Measurements from ENCODE around the gene KISS1R. TPM values are rescaled to one million over a fixed set of nuclear protein-coding genes. Genes with fewer than 3 reads are reported as not detected.
A peak's percentile ranks its signal among the peaks of the same experiment; 100 is the strongest.

Gene KISS1R
- total and polyA plus RNA-seq, 4 donors = not detected

GRCh38 chr19:944171-944567 lies 27.0 kb downstream of the KISS1R start:
- H3K9me3 ChIP-seq (ENCODE audit: control insufficient read depth, low read length) = no peaks in the 10 kb centered on the region
- no peak overlapping the region for H3K27ac ChIP-seq (ENCODE audit: low read depth in 1 of 2, low read length in 2 of 2)
- no peaks in the 10 kb centered on the region for H3K36me3 ChIP-seq (ENCODE audit: control insufficient read depth in 1 of 2, insufficient read depth in 2 of 2, low read length in 1 of 2)
- 71 to 77% methylated on average over 26 to 27 of the region's 27 CpGs for WGBS, 2 donors
- no peak for DNase-seq
- intact Hi-C loops (cut with DNase I) = no loop called here
- ATAC-seq (ENCODE audit: low FRiP score) = no peak
- H3K27me3 ChIP-seq (ENCODE audit: control insufficient read depth in 1 of 2, insufficient read depth in 2 of 2, low read length in 1 of 2) = no peaks in the 10 kb centered on the region
- H3K4me1 ChIP-seq (ENCODE audit: control insufficient read depth in 1 of 2, insufficient read depth in 2 of 2, low read length in 2 of 2) = no peaks in the 10 kb centered on the region
- H3K4me3 ChIP-seq (ENCODE audit: low read length in 2 of 2) = no peak overlapping the region

DNA sequence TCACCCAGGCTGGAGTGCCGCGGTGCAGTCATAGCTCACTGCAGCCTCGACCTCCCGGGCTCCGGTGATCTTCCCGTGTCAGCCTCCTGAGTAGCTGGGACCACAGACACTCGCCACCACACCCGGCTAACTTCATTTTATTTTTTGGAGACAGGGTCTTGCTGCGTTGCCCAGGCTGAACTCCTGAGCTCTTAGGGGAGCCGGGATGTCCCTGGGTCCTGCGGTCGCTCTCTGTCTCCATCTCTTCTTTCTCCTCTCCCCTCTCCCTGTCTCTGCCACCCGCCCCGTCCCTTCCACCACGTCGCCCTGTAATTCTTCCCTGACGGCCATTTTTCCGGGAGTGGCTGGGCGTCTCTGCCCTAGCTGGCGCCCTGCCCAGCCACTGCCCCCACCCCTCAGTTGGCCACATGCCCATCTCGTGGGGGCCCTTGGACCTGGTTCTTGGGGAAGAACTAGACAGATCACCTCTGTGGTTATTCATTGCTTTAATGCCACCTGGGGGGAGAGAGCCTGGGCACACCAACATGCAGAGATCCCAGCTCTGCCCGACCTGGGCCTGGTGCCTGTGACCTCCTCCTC lies 27.6 kb downstream of the KISS1R start:
- H3K27me3 ChIP-seq (ENCODE audit: control insufficient read depth in 1 of 2, insufficient read depth in 2 of 2, low read length in 1 of 2) = no peaks in the 10 kb centered on the region
- H3K27ac ChIP-seq (ENCODE audit: low read depth in 1 of 2, low read length in 2 of 2) = no peak overlapping the region
- no peak for DNase-seq
- 78 to 79% methylated on average over 22 of the region's 22 CpGs for WGBS, 2 donors
- no peak overlapping the region for H3K4me3 ChIP-seq (ENCODE audit: low read length in 2 of 2)
- ATAC-seq (ENCODE audit: low FRiP score) = no peak
- intact Hi-C loops (cut with DNase I) = no loop called here
- no peaks in the 10 kb centered on the region for H3K4me1 ChIP-seq (ENCODE audit: control insufficient read depth in 1 of 2, insufficient read depth in 2 of 2, low read length in 2 of 2)
- no peaks in the 10 kb centered on the region for H3K9me3 ChIP-seq (ENCODE audit: control insufficient read depth, low read length)
- H3K36me3 ChIP-seq (ENCODE audit: control insufficient read depth in 1 of 2, insufficient read depth in 2 of 2, low read length in 1 of 2) = no peaks in the 10 kb centered on the region

- Histone ChIP-seq H3K9me3 (ENCODE audit: control insufficient read depth, low read length) (no peaks in the 10 kb centered on the region), H3K4me3 (ENCODE audit: low read length in 2 of 2) (no peak overlapping the region), H3K27me3 (ENCODE audit: control insufficient read depth in 1 of 2, insufficient read depth in 2 of 2, low read length in 1 of 2) (no peaks in the 10 kb centered on the region), H3K27ac (ENCODE audit: low read depth in 1 of 2, low read length in 2 of 2) (no peak overlapping the region), H3K36me3 (ENCODE audit: control insufficient read depth in 1 of 2, insufficient read depth in 2 of 2, low read length in 1 of 2) (no peaks in the 10 kb centered on the region), H3K4me1 (ENCODE audit: control insufficient read depth in 1 of 2, insufficient read depth in 2 of 2, low read length in 2 of 2) (no peaks in the 10 kb centered on the region)
- WGBS, 2 donors = 93 to 95% methylated on average over 37 of the region's 37 CpGs
- no peak for DNase-seq
- no peak for ATAC-seq (ENCODE audit: low FRiP score)
- intact Hi-C loops (cut with DNase I) = no loop called here
These were observed 28.5 kb downstream of the KISS1R start for GRCh38 chr19:945401-946252.

DNA sequence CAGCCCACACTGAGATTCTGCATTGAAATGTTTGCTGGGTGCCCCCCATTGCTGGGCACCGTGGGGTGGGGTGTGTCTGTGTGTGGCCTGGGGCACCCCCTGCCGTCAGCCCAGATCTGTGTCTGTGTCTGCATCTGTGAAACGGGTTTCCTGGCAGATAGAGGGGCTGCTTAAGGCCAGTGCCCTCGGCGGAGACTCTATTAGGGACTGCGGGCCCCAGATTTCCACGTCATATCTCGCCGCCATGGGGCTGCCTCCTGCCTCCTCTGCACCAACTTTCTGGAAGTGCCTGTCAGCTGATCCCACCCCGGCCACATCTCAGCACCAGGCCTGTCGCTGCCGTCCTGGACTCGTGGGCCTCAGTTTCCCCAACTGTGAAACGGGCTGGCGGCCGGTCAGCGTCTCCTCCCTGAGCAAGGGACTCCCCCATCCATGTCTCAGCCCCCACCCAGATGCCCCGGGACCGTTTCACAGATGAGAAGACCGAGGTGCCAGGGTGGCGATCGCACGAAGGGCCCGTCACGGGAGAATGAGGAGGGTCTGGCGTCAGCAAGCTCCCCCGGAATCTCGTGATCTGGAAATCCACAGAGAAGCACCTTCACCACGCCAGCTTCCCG lies 30.1 kb downstream of the KISS1R start:
- no peaks in the 10 kb centered on the region for H3K9me3 ChIP-seq (ENCODE audit: control insufficient read depth, low read length)
- ATAC-seq (ENCODE audit: low FRiP score) (no peak), DNase-seq (peak in 1 of 2 donors; percentile 52)
- WGBS, 2 donors = 94% methylated on average over 30 of the region's 30 CpGs
- intact Hi-C loops (cut with DNase I) = no loop called here
- no peak overlapping the region for H3K27ac ChIP-seq (ENCODE audit: low read depth in 1 of 2, low read length in 2 of 2)
- no peaks in the 10 kb centered on the region for H3K27me3 ChIP-seq (ENCODE audit: control insufficient read depth in 1 of 2, insufficient read depth in 2 of 2, low read length in 1 of 2)
- H3K4me3 ChIP-seq (ENCODE audit: low read length in 2 of 2) = no peak overlapping the region
- H3K36me3 ChIP-seq (ENCODE audit: control insufficient read depth in 1 of 2, insufficient read depth in 2 of 2, low read length in 1 of 2) = no peaks in the 10 kb centered on the region
- H3K4me1 ChIP-seq (ENCODE audit: control insufficient read depth in 1 of 2, insufficient read depth in 2 of 2, low read length in 2 of 2) = no peaks in the 10 kb centered on the region

DNA sequence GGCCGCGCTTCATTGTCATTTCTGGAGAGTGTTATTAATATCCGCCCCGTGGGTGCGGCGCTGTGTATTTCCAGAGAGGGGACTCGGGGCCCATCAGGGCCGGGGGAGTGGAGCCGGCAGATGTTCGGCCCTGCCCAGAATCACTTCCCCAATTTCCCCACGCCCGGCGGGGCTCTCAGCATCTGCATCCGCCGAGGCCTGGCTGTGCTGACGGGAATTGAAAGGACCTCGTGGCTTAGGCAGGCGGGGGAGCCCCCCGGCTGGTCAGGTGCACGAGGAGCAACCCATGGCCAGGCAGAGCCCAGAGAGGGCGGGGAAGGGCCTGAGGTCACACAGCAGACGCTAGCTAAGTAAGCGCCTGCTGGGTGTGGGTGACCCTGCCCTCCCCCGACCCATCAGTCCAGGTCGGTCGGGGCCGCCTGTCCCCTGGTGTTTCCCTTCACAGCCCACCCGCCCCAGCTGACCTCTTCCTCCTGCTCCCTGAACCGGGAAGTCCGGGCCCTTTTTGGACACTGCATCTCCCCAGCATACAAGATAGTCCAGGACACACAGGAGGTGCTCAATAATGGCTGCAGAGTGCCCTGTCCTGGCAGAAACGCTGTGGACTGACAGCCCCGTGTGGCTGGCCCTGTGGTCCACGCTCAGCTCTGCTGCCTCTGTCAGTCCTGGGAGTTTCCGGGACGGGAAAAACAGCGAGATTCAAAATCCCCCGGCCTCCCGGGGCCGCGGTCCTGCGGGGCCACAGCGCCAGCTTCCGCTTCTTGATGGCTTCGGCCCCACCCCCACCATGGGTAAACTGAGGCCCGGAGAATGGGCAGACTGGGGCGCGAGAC lies 30.8 kb downstream of the KISS1R start:
- intact Hi-C loops (cut with DNase I) = no loop called here
- DNase-seq (peak in 1 of 2 donors; percentile 92), ATAC-seq (ENCODE audit: low FRiP score) (peak; percentile 39)
- H3K27ac ChIP-seq (ENCODE audit: low read depth in 1 of 2, low read length in 2 of 2) = no peak overlapping the region
- H3K4me3 ChIP-seq (ENCODE audit: low read length in 2 of 2) = no peak overlapping the region
- no peaks in the 10 kb centered on the region for H3K36me3 ChIP-seq (ENCODE audit: control insufficient read depth in 1 of 2, insufficient read depth in 2 of 2, low read length in 1 of 2)
- WGBS, 2 donors = 92 to 94% methylated on average over 46 to 47 of the region's 47 CpGs
- no peaks in the 10 kb centered on the region for H3K27me3 ChIP-seq (ENCODE audit: control insufficient read depth in 1 of 2, insufficient read depth in 2 of 2, low read length in 1 of 2)
- H3K4me1 ChIP-seq (ENCODE audit: control insufficient read depth in 1 of 2, insufficient read depth in 2 of 2, low read length in 2 of 2) = no peaks in the 10 kb centered on the region
- no peaks in the 10 kb centered on the region for H3K9me3 ChIP-seq (ENCODE audit: control insufficient read depth, low read length)

GRCh38 chr19:948842-949496 lies 31.8 kb downstream of the KISS1R start:
- intact Hi-C loops (cut with DNase I) = no loop called here

GRCh38 chr19:950352-951066 lies 33.4 kb downstream of the KISS1R start:
- no peaks in the 10 kb centered on the region for H3K4me1 ChIP-seq (ENCODE audit: control insufficient read depth in 1 of 2, insufficient read depth in 2 of 2, low read length in 2 of 2)
- WGBS, 2 donors = 89 to 91% methylated on average over 17 of the region's 17 CpGs
- no peak for ATAC-seq (ENCODE audit: low FRiP score)
- DNase-seq = no peak
- no peak overlapping the region for H3K4me3 ChIP-seq (ENCODE audit: low read length in 2 of 2)
- no peaks in the 10 kb centered on the region for H3K36me3 ChIP-seq (ENCODE audit: control insufficient read depth in 1 of 2, insufficient read depth in 2 of 2, low read length in 1 of 2)
- no peak overlapping the region for H3K27ac ChIP-seq (ENCODE audit: low read depth in 1 of 2, low read length in 2 of 2)
- H3K9me3 ChIP-seq (ENCODE audit: control insufficient read depth, low read length) = no peaks in the 10 kb centered on the region
- no peaks in the 10 kb centered on the region for H3K27me3 ChIP-seq (ENCODE audit: control insufficient read depth in 1 of 2, insufficient read depth in 2 of 2, low read length in 1 of 2)
- intact Hi-C loops (cut with DNase I) = no loop called here

More at GRCh38 chr19:948842-949496, 31.8 kb downstream of the KISS1R start:
- Histone ChIP-seq H3K4me1 (ENCODE audit: control insufficient read depth in 1 of 2, insufficient read depth in 2 of 2, low read length in 2 of 2) (no peaks in the 10 kb centered on the region), H3K27ac (ENCODE audit: low read depth in 1 of 2, low read length in 2 of 2) (no peak overlapping the region), H3K4me3 (ENCODE audit: low read length in 2 of 2) (no peak overlapping the region), H3K27me3 (ENCODE audit: control insufficient read depth in 1 of 2, insufficient read depth in 2 of 2, low read length in 1 of 2) (no peaks in the 10 kb centered on the region), H3K9me3 (ENCODE audit: control insufficient read depth, low read length) (no peaks in the 10 kb centered on the region), H3K36me3 (ENCODE audit: control insufficient read depth in 1 of 2, insufficient read depth in 2 of 2, low read length in 1 of 2) (no peaks in the 10 kb centered on the region)
- ATAC-seq (ENCODE audit: low FRiP score) = no peak
- WGBS, 2 donors = 94 to 95% methylated on average over 22 to 25 of the region's 25 CpGs
- no peak for DNase-seq

Data from aorta (tissue), 5 donors.